Activated T-helper 1 cell treated with anti-CD3 and anti-CD28 coated beads, Interleukin-12 subunit alpha, Interleukin-12 subunit beta, Interleukin-2, Interleukin-4 antibody, amounts not matched to agents 30 ng/mL and 10 ng/mL and 1 ng/mL, durations not matched to agents 14 hours and 24 hours and 36 hours (primary cell): ENCODE measurements around the gene COX6B1. TPM values are rescaled to one million over a fixed set of nuclear protein-coding genes. Genes with fewer than 3 reads are reported as not detected.
"Not testable (repeated sequence)": the region's sequence is repeated elsewhere in the genome, so short reads cannot be mapped to it uniquely, and the experiment has no call there.

Experiments
- DNase-seq: peaks from one replicate; pipeline ENCODE4 v3.0.0; 2021; ENCODE audit warnings: low spot score
- H3K27ac Mint-ChIP-seq: one replicate; pipeline ENCODE4 v1.8.0; 2021; ENCODE audit warnings: mild to moderate bottlenecking, mixed read lengths
- H3K27me3 Mint-ChIP-seq: one replicate; pipeline ENCODE4 v1.8.0; 2022; ENCODE audit warnings: mild to moderate bottlenecking, moderate library complexity, mixed read lengths; ENCODE audit not compliant: insufficient read depth
- H3K36me3 Mint-ChIP-seq: one replicate; pipeline ENCODE4 v1.8.0; 2021; ENCODE audit warnings: low read depth, mixed read lengths
- H3K4me1 Mint-ChIP-seq: one replicate; pipeline ENCODE4 v1.8.0; 2021; ENCODE audit warnings: low read depth, mixed read lengths
- H3K4me3 Mint-ChIP-seq: one replicate; pipeline ENCODE4 v1.8.0; 2021; ENCODE audit warnings: mild to moderate bottlenecking, moderate library complexity, mixed read lengths
- H3K9me3 Mint-ChIP-seq: one replicate; pipeline ENCODE4 v1.8.0; 2021; ENCODE audit warnings: mixed read lengths
- intact Hi-C: fragments of 100-400 bp; cut with micrococcal nuclease; formaldehyde crosslinking; loops from one replicate; pipeline ENCODE4 v1.15.1; 2024
- total RNA-seq: library from RNA; stranded (reverse); gene quantifications from 2 replicates; pipeline ENCODE4 v1.2.3, GENCODE V29; 2022

COX6B1 gene
- total RNA-seq: 434 and 451 TPM in 2 replicates

GRCh38 chr19:35648017-35648961, at the start of gene COX6B1:
COX6B1 (plus strand) TSS chr19:35648323; CDS start chr19:35651244, 2,921 bp downstream.
- peak; percentile 93 for DNase-seq
- peak within 1 kb of the TSS; percentile 89 for H3K27ac Mint-ChIP-seq
- peaks cover 10% of the 10 kb centered on the region for H3K36me3 Mint-ChIP-seq
- H3K9me3 Mint-ChIP-seq: no peaks in the 10 kb centered on the region
- H3K4me1 Mint-ChIP-seq: peaks cover 25% of the 10 kb centered on the region
- no peaks in the 10 kb centered on the region for H3K27me3 Mint-ChIP-seq
- H3K4me3 Mint-ChIP-seq: peak within 1 kb of the TSS; percentile 95
- intact Hi-C loops: loop anchor here (1.0 to 10.0 kb wide), 12 partner anchors 20 to 507 kb away; partner anchors contain the start of genes HAUS5, HCST, LIN37 and NFKBID

GRCh38 chr19:35601971-35602370, 46.2 kb upstream of the COX6B1 start:
- intact Hi-C loops: no loop called here
- Mint-ChIP-seq H3K9me3 (peaks cover under 1% of the 10 kb centered on the region), H3K27me3 (peaks cover 4% of the 10 kb centered on the region), H3K4me3 (no peak overlapping the region), H3K36me3 (no peaks in the 10 kb centered on the region), H3K4me1 (peaks cover 1% of the 10 kb centered on the region), H3K27ac (no peak overlapping the region)
- DNase-seq: no peak

GRCh38 chr19:35604436-35604835, 43.7 kb upstream of the COX6B1 start:
- H3K9me3 Mint-ChIP-seq: peaks cover 15% of the 10 kb centered on the region
- intact Hi-C loops, DNase-seq, H3K36me3 Mint-ChIP-seq, H3K4me1 Mint-ChIP-seq, H3K27me3 Mint-ChIP-seq, H3K4me3 Mint-ChIP-seq, H3K27ac Mint-ChIP-seq: not testable (repeated sequence)

- H3K36me3 Mint-ChIP-seq, H3K27me3 Mint-ChIP-seq, intact Hi-C loops, H3K4me3 Mint-ChIP-seq, H3K27ac Mint-ChIP-seq, DNase-seq: not testable (repeated sequence)
- H3K9me3 Mint-ChIP-seq: peaks cover 15% of the 10 kb centered on the region
- H3K4me1 Mint-ChIP-seq: peaks cover 21% of the 10 kb centered on the region
These were observed 41.0 kb upstream of the COX6B1 start for GRCh38 chr19:35607170-35607569.

GRCh38 chr19:35607661-35608060, 40.5 kb upstream of the COX6B1 start:
- Mint-ChIP-seq H3K4me1 (peaks cover 25% of the 10 kb centered on the region), H3K9me3 (peaks cover 15% of the 10 kb centered on the region), H3K27ac (no peak overlapping the region), H3K4me3 (no peak overlapping the region), H3K27me3 (peaks cover 3% of the 10 kb centered on the region), H3K36me3 (peaks cover 9% of the 10 kb centered on the region)
- DNase-seq: no peak
- intact Hi-C loops: no loop called here

GRCh38 chr19:35608251-35608650, 39.9 kb upstream of the COX6B1 start:
- no peak overlapping the region for H3K27ac Mint-ChIP-seq
- no peak overlapping the region for H3K4me3 Mint-ChIP-seq

GRCh38 chr19:35609851-35610353, 38.2 kb upstream of the COX6B1 start:
- H3K27me3 Mint-ChIP-seq: peaks cover 3% of the 10 kb centered on the region
- peaks cover 9% of the 10 kb centered on the region for H3K36me3 Mint-ChIP-seq
- intact Hi-C loops: no loop called here
- peak overlapping the region; percentile 22 for H3K4me3 Mint-ChIP-seq
- peak; percentile 37 for DNase-seq
- H3K4me1 Mint-ChIP-seq: peaks cover 33% of the 10 kb centered on the region
- H3K27ac Mint-ChIP-seq: peak overlapping the region; percentile 73
- H3K9me3 Mint-ChIP-seq: peaks cover 15% of the 10 kb centered on the region

More at GRCh38 chr19:35608251-35608650, 39.9 kb upstream of the COX6B1 start:
- H3K9me3 Mint-ChIP-seq: peaks cover 15% of the 10 kb centered on the region
- H3K27me3 Mint-ChIP-seq: peaks cover 3% of the 10 kb centered on the region
- peaks cover 25% of the 10 kb centered on the region for H3K4me1 Mint-ChIP-seq
- no peak for DNase-seq
- peaks cover 9% of the 10 kb centered on the region for H3K36me3 Mint-ChIP-seq
- intact Hi-C loops: no loop called here

GRCh38 chr19:35612224-35612558, 35.9 kb upstream of the COX6B1 start:
- Mint-ChIP-seq H3K27me3 (peaks cover 3% of the 10 kb centered on the region), H3K4me3 (peak overlapping the region; percentile 87), H3K27ac (peak overlapping the region; percentile 92), H3K9me3 (peaks cover 12% of the 10 kb centered on the region), H3K36me3 (peaks cover 14% of the 10 kb centered on the region), H3K4me1 (peaks cover 33% of the 10 kb centered on the region)
- intact Hi-C loops: loop anchor here (1.0 kb wide), 4 partner anchors 16 to 67 kb away; partner anchors contain the start of genes COX6B1 and TMEM147
- DNase-seq: no peak

- DNase-seq: peak; percentile 96
- Mint-ChIP-seq H3K27me3 (peaks cover 3% of the 10 kb centered on the region), H3K4me3 (peak within 1 kb of the TSS; percentile 87), H3K27ac (peak within 1 kb of the TSS; percentile 92), H3K36me3 (peaks cover 12% of the 10 kb centered on the region), H3K4me1 (peaks cover 33% of the 10 kb centered on the region), H3K9me3 (peaks cover 8% of the 10 kb centered on the region)
- intact Hi-C loops: loop anchor here (1.0 kb wide), 4 partner anchors 16 to 67 kb away; partner anchors contain the start of genes COX6B1 and TMEM147
These were observed 35.4 kb upstream of the COX6B1 start, which contains the start of gene HAUS5 for GRCh38 chr19:35612559-35613321. HAUS5 (plus strand) TSS chr19:35612735; CDS start chr19:35612795, 60 bp downstream.

GRCh38 chr19:35613574-35613973, 34.5 kb upstream of the COX6B1 start:
- intact Hi-C loops: no loop called here

GRCh38 chr19:35615036-35615435, 33.1 kb upstream of the COX6B1 start:
- intact Hi-C loops: no loop called here
- no peak overlapping the region for H3K27ac Mint-ChIP-seq
- no peaks in the 10 kb centered on the region for H3K9me3 Mint-ChIP-seq
- no peak for DNase-seq
- H3K36me3 Mint-ChIP-seq: peaks cover 7% of the 10 kb centered on the region
- H3K4me1 Mint-ChIP-seq: peaks cover 21% of the 10 kb centered on the region
- no peak overlapping the region for H3K4me3 Mint-ChIP-seq
- H3K27me3 Mint-ChIP-seq: no peaks in the 10 kb centered on the region

More at GRCh38 chr19:35613574-35613973, 34.5 kb upstream of the COX6B1 start:
- DNase-seq: no peak
- H3K27me3 Mint-ChIP-seq: no peaks in the 10 kb centered on the region
- peaks cover 31% of the 10 kb centered on the region for H3K4me1 Mint-ChIP-seq
- peaks cover 2% of the 10 kb centered on the region for H3K9me3 Mint-ChIP-seq
- peaks cover 8% of the 10 kb centered on the region for H3K36me3 Mint-ChIP-seq
- peak overlapping the region; percentile 87 for H3K4me3 Mint-ChIP-seq
- peak overlapping the region; percentile 92 for H3K27ac Mint-ChIP-seq

- no peak overlapping the region for H3K27ac Mint-ChIP-seq
- no peak overlapping the region for H3K4me3 Mint-ChIP-seq
- no peak for DNase-seq
- intact Hi-C loops: no loop called here
- no peaks in the 10 kb centered on the region for H3K9me3 Mint-ChIP-seq
- peaks cover 22% of the 10 kb centered on the region for H3K36me3 Mint-ChIP-seq
- peaks cover 2% of the 10 kb centered on the region for H3K4me1 Mint-ChIP-seq
- H3K27me3 Mint-ChIP-seq: no peaks in the 10 kb centered on the region
These were observed 29.3 kb upstream of the COX6B1 start for GRCh38 chr19:35618857-35619256.
